ENCODE results near the gene SGSM1. TPM values are rescaled to one million over a fixed set of nuclear protein-coding genes. Genes with fewer than 3 reads are reported as not detected.

Gene SGSM1
- total RNA-seq, 1 experiment from 2014 or later: 0.29 TPM

DNA sequence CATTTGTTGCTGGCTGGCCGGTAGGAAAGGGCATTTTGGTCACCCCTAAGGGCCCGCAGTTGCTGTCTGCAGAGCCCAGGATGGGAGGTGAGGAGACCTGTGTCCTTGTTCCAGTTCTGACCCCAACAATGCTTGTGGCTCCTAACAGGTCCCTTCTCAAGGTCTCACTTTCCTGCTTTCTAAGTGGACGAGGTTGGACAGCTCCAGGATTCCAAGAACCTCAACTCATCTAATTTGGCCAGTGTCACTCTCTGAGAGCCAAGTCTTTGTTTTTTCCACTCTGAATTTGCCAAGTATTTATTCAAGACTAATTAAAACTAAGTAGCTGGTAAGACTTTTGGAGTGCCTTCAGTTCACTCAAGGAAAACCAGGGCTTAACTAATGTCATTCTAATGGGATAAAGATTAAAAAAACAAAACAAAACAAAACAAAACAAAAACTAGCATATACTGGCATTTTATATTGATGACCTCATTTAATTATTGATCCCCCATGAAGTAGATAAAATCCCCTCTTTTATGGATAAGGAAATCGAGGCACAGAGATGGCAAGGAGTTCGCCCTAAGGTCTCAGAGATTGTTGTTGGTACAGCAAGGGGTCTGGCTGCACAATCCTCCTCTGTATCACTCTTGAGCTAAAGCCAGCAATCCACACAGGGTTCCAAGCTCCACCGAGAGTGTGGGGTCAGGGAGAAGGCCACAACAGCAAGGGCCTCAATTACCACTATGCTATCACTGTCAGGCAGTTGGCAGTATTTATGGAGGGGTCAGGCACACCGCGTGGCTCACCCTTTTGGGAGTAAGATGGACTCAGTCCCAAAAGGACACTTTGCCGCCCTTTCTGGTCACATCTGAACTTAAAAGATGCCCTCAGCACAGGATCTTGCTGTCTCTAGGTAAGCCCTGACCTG, 8.1 kb downstream of the SGSM1 start:
- no TSS peak for BruUV-seq (replicated peaks)
- ChIA-PET POLR2A (ENCODE audit: unreplicated experiment) (no interaction called here), CTCF (no interaction called here)
- no peaks in the 10 kb centered on the region for H3K36me3 ChIP-seq (ENCODE audit: low read depth, low read length)
- no peak overlapping the region for H3K27ac ChIP-seq (ENCODE audit: low read length)
- no peaks in the 10 kb centered on the region for H3K4me1 ChIP-seq (ENCODE audit: insufficient read depth, low read length)
- DNase-seq: no peak
- TF ChIP-seq EZH2phosphoT487 (IDR thresholded peaks at IDR 0.05; ENCODE audit: borderline replicate concordance, low read length) (no peak), EZH2 (IDR thresholded peaks at IDR 0.05; ENCODE audit: low read length, unreplicated experiment) (no peak), CTCF (conservative IDR thresholded peaks at IDR 0.05; ENCODE audit: low read depth, low read length) (no peak)
- H4K20me1 ChIP-seq (ENCODE audit: low read length): no peaks in the 10 kb centered on the region
- no peak for ATAC-seq
- no peak overlapping the region for H3K4me2 ChIP-seq (ENCODE audit: low read length)
- H3K27me3 ChIP-seq (ENCODE audit: low read length): no peaks in the 10 kb centered on the region
- intact Hi-C loops (cut with micrococcal nuclease): no loop called here
- H3K4me3 ChIP-seq (ENCODE audit: low read length): no peak overlapping the region
- H3K9ac ChIP-seq (ENCODE audit: low read length): no peak overlapping the region
- H3K9me2 ChIP-seq (replicated peaks; ENCODE audit: low read length): no peaks in the 10 kb centered on the region
- no peak overlapping the region for H2AFZ ChIP-seq (ENCODE audit: low read length)
- no peaks in the 10 kb centered on the region for H3F3A ChIP-seq (ENCODE audit: low read length, unreplicated experiment)
- H3K79me2 ChIP-seq (ENCODE audit: low read length): no peaks in the 10 kb centered on the region
- H3K9me3 ChIP-seq (ENCODE audit: low read length): 0 out of 2 replicates have a peak, but pooled peaks cover 6% of the 10 kb centered on the region

- Histone ChIP-seq H4K20me1 (ENCODE audit: low read length) (no peaks in the 10 kb centered on the region), H3K27me3 (ENCODE audit: low read length) (no peaks in the 10 kb centered on the region), H3F3A (ENCODE audit: low read length, unreplicated experiment) (no peaks in the 10 kb centered on the region), H3K79me2 (ENCODE audit: low read length) (no peaks in the 10 kb centered on the region), H3K4me3 (ENCODE audit: low read length) (no peak overlapping the region), H3K4me1 (ENCODE audit: insufficient read depth, low read length) (no peaks in the 10 kb centered on the region), H2AFZ (ENCODE audit: low read length) (no peak overlapping the region), H3K9ac (ENCODE audit: low read length) (no peak overlapping the region), H3K9me3 (ENCODE audit: low read length) (0 out of 2 replicates have a peak, but pooled peaks cover 6% of the 10 kb centered on the region), H3K9me2 (replicated peaks; ENCODE audit: low read length) (no peaks in the 10 kb centered on the region), H3K4me2 (ENCODE audit: low read length) (no peak overlapping the region), H3K27ac (ENCODE audit: low read length) (no peak overlapping the region), H3K36me3 (ENCODE audit: low read depth, low read length) (no peaks in the 10 kb centered on the region)
- POLR2A ChIA-PET (ENCODE audit: unreplicated experiment): no interaction called here
- no peak for TF ChIP-seq CTCF (conservative IDR thresholded peaks at IDR 0.05; ENCODE audit: low read depth, low read length)
- no peak for TF ChIP-seq EZH2 (IDR thresholded peaks at IDR 0.05; ENCODE audit: low read length, unreplicated experiment)
- TF ChIP-seq EZH2phosphoT487 (IDR thresholded peaks at IDR 0.05; ENCODE audit: borderline replicate concordance, low read length): no peak
- CTCF ChIA-PET: no interaction called here
- intact Hi-C loops (cut with micrococcal nuclease): no loop called here
- no TSS peak for BruUV-seq (replicated peaks)
- DNase-seq (no peak), ATAC-seq (no peak)
These were observed 10.8 kb downstream of the SGSM1 start for GRCh38 chr22:24816806-24817205.

DNA sequence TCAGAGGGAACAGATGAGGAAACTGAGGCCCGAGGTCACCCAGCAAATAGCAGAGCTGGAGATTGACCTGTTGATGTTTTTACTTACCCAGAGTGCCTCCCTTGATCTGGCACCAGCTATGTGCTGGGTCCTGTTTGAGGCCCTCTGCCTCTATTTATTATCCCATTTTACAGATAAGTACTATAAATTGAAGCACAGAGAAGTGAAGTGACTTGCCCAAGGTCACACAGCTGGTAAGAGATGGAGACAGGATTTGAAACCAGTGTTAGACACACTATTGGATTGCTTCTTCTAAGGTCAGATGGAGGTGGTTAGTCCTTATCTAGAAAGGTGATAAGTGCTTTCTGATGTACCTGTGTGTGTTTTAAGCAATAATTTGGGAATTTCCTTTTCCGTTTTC, 13.5 kb downstream of the SGSM1 start:
- H2AFZ ChIP-seq (ENCODE audit: low read length): no peak overlapping the region
- no peaks in the 10 kb centered on the region for H3F3A ChIP-seq (ENCODE audit: low read length, unreplicated experiment)
- no peaks in the 10 kb centered on the region for H3K79me2 ChIP-seq (ENCODE audit: low read length)
- DNase-seq: no peak
- no peak overlapping the region for H3K27ac ChIP-seq (ENCODE audit: low read length)
- H3K4me2 ChIP-seq (ENCODE audit: low read length): no peak overlapping the region
- ChIA-PET CTCF (no interaction called here), POLR2A (ENCODE audit: unreplicated experiment) (no interaction called here)
- H3K4me1 ChIP-seq (ENCODE audit: insufficient read depth, low read length): no peaks in the 10 kb centered on the region
- no peak overlapping the region for H3K4me3 ChIP-seq (ENCODE audit: low read length)
- no peak overlapping the region for H3K9ac ChIP-seq (ENCODE audit: low read length)
- no peak for ATAC-seq
- H3K27me3 ChIP-seq (ENCODE audit: low read length): no peaks in the 10 kb centered on the region
- H3K9me3 ChIP-seq (ENCODE audit: low read length): 0 out of 2 replicates have a peak, but pooled peaks cover 6% of the 10 kb centered on the region
- no peaks in the 10 kb centered on the region for H3K36me3 ChIP-seq (ENCODE audit: low read depth, low read length)
- intact Hi-C loops (cut with micrococcal nuclease): no loop called here
- TF ChIP-seq EZH2phosphoT487 (IDR thresholded peaks at IDR 0.05; ENCODE audit: borderline replicate concordance, low read length) (no peak), CTCF (conservative IDR thresholded peaks at IDR 0.05; ENCODE audit: low read depth, low read length) (no peak), EZH2 (IDR thresholded peaks at IDR 0.05; ENCODE audit: low read length, unreplicated experiment) (no peak)
- H3K9me2 ChIP-seq (replicated peaks; ENCODE audit: low read length): no peaks in the 10 kb centered on the region
- no TSS peak for BruUV-seq (replicated peaks)
- no peaks in the 10 kb centered on the region for H4K20me1 ChIP-seq (ENCODE audit: low read length)
